WTC11 (cell line): ENCODE results near the gene METTL22. TPM values are rescaled to one million over a fixed set of nuclear protein-coding genes. Genes with fewer than 3 reads are reported as not detected.

Source experiments
- ATAC-seq: fragments of 200-7000 bp; cut with Tn5 transposase; 2 replicates; pipeline ENCODE4 v1.10.0; 2021; ENCODE audit warnings: mild to moderate bottlenecking, moderate library complexity
- CTCF ChIA-PET: fragments of 300-600 bp; sonication (Branson Sonifier 250); formaldehyde crosslinking; loops from one replicate; lab custom pipeline; 2021; ENCODE audit warnings: antibody characterized with exemption; lab: Charles Lee
- POLR2A ChIA-PET: fragments of 350-600 bp; sonication (Branson Sonifier 250); formaldehyde crosslinking; loops from one replicate; lab custom pipeline; 2021; ENCODE audit warnings: antibody characterized with exemption; lab: Charles Lee
- DNase-seq: peaks from one replicate; pipeline ENCODE4 v3.0.0; 2021; ENCODE audit warnings: low spot score
- H3K27ac Mint-ChIP-seq: 2 replicates; pipeline ENCODE4 v1.8.0; 2021; ENCODE audit warnings: mixed read lengths
- H3K27me3 Mint-ChIP-seq: 2 replicates; pipeline ENCODE4 v1.8.0; 2021; ENCODE audit warnings: low read depth, mild to moderate bottlenecking, moderate library complexity, mixed read lengths
- H3K36me3 Mint-ChIP-seq: 2 replicates; pipeline ENCODE4 v1.8.0; 2021; ENCODE audit warnings: mixed read lengths
- H3K4me1 Mint-ChIP-seq: 2 replicates; pipeline ENCODE4 v1.8.0; 2022; ENCODE audit warnings: mixed read lengths
- H3K4me3 Mint-ChIP-seq: 2 replicates; pipeline ENCODE4 v1.8.0; 2021; ENCODE audit warnings: mild to moderate bottlenecking, moderate library complexity, mixed read lengths
- H3K9me3 Mint-ChIP-seq: 2 replicates; pipeline ENCODE4 v1.8.0; 2021; ENCODE audit warnings: mixed read lengths
- AR ChIP-seq: fragments of 250-450 bp; sonication (Bioruptor Pico); IDR thresholded peaks from 2 replicates; pipeline ENCODE4 v1.9.0; 2021; ENCODE audit warnings: mild to moderate bottlenecking
- ELF4 ChIP-seq: sonication (generic); formaldehyde crosslinking; IDR thresholded peaks from 2 replicates; pipeline ENCODE4 v1.8.1; 2022; ENCODE audit warnings: low read depth, mild to moderate bottlenecking, moderate library complexity, missing genetic modification reagents
- EMX1 ChIP-seq: fragments of 250-450 bp; sonication (Bioruptor Pico); IDR thresholded peaks from 2 replicates; pipeline ENCODE4 v1.8.0; 2021; ENCODE audit warnings: mild to moderate bottlenecking
- FOXJ3 ChIP-seq: sonication (generic); formaldehyde crosslinking; IDR thresholded peaks from 2 replicates; pipeline ENCODE4 v1.9.0; 2021; ENCODE audit warnings: missing genetic modification reagents, mild to moderate bottlenecking, borderline replicate concordance
- GTF2I ChIP-seq: fragments of 250-450 bp; sonication (Bioruptor Pico); conservative IDR thresholded peaks from 2 replicates; pipeline ENCODE4 v1.4.0; 2021; ENCODE audit warnings: mild to moderate bottlenecking
- IRF1 ChIP-seq: sonication (generic); formaldehyde crosslinking; IDR thresholded peaks from 2 replicates; pipeline ENCODE4 v1.8.0; 2023; ENCODE audit warnings: missing genetic modification reagents
- IRF2 ChIP-seq: sonication (generic); formaldehyde crosslinking; IDR thresholded peaks from 2 replicates; pipeline ENCODE4 v1.8.0; 2022; ENCODE audit warnings: low read depth, missing genetic modification reagents, borderline replicate concordance
- KAT7 ChIP-seq: sonication (generic); formaldehyde crosslinking; IDR thresholded peaks from 2 replicates; pipeline ENCODE4 v1.8.1; 2023; ENCODE audit warnings: missing genetic modification reagents, mild to moderate bottlenecking, borderline replicate concordance
- PRDM15 ChIP-seq: sonication (generic); formaldehyde crosslinking; IDR thresholded peaks from 2 replicates; pipeline ENCODE4 v1.8.0; 2022; ENCODE audit warnings: missing genetic modification reagents
- SOX15 ChIP-seq: fragments of 250-450 bp; sonication (Bioruptor Pico); IDR thresholded peaks from 2 replicates; pipeline ENCODE4 v1.9.0; 2021; ENCODE audit warnings: mild to moderate bottlenecking
- TCF7 ChIP-seq: sonication (generic); formaldehyde crosslinking; IDR thresholded peaks from 2 replicates; pipeline ENCODE4 v1.8.0; 2022; ENCODE audit warnings: mild to moderate bottlenecking, low read depth, missing genetic modification reagents, moderate library complexity
- TEAD4 ChIP-seq: sonication (generic); formaldehyde crosslinking; IDR thresholded peaks from 2 replicates; pipeline ENCODE4 v1.8.0; 2022; ENCODE audit warnings: mild to moderate bottlenecking, missing genetic modification reagents
- ZNF263 ChIP-seq: sonication (generic); formaldehyde crosslinking; IDR thresholded peaks from 2 replicates; pipeline ENCODE4 v1.8.1; 2022; ENCODE audit warnings: low read depth, mild to moderate bottlenecking, moderate library complexity, missing genetic modification reagents
- ZNF416 ChIP-seq: fragments of 250-450 bp; sonication (Bioruptor Pico); IDR thresholded peaks from 2 replicates; pipeline ENCODE4 v1.9.0; 2021; ENCODE audit warnings: mild to moderate bottlenecking, inconsistent platforms
- total RNA-seq: library from RNA; stranded (reverse); gene quantifications from 3 replicates; pipeline ENCODE4 v1.2.3, GENCODE V29; 2021
- TF ChIP-seq, protein P1 (sequence below): sonication (generic); formaldehyde crosslinking; IDR thresholded peaks from 2 replicates; pipeline ENCODE4 v1.8.1; 2023; ENCODE audit warnings: mild to moderate bottlenecking, missing genetic modification reagents, moderate library complexity
- TF ChIP-seq, protein P2 (sequence below): sonication (generic); formaldehyde crosslinking; IDR thresholded peaks from 2 replicates; pipeline ENCODE4 v1.8.0; 2022; ENCODE audit warnings: mild to moderate bottlenecking, missing genetic modification reagents
- TF ChIP-seq, protein P3 (sequence below): sonication (generic); formaldehyde crosslinking; IDR thresholded peaks from 2 replicates; pipeline ENCODE4 v1.8.1; 2023; ENCODE audit warnings: mild to moderate bottlenecking, moderate library complexity, missing genetic modification reagents
- TF ChIP-seq, protein P4 (sequence below): sonication (generic); formaldehyde crosslinking; IDR thresholded peaks from 2 replicates; pipeline ENCODE4 v1.8.1; 2022; ENCODE audit warnings: mild to moderate bottlenecking, missing genetic modification reagents, moderate library complexity, borderline replicate concordance

METTL22 gene
- total RNA-seq, 1 experiment from 2014 or later, result 82.0 TPM

DNA sequence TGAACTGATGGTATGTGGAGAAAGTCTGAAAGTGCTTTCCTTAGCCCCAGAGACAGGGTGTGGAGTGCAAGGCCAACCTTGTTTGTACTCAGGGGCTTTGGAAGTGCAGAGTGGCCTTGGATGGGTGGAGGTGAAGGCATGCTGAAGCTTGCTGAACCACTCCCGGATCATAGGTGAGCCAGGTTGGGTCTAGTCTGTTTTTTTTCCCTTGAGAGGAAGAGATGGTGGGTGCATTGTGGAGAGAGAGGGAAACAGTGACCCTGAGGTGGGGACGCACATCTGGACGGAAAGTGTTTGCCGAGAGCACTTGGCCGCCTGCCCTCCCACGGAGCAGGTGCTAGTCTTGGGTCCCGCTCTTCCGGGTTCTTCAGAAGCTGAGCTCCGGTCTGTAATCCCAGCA is 65.4 kb downstream of the METTL22 start (continued):
- TF ChIP-seq GTF2I, result no peak
- TF ChIP-seq, all 79 proteins: peak for 0

DNA sequence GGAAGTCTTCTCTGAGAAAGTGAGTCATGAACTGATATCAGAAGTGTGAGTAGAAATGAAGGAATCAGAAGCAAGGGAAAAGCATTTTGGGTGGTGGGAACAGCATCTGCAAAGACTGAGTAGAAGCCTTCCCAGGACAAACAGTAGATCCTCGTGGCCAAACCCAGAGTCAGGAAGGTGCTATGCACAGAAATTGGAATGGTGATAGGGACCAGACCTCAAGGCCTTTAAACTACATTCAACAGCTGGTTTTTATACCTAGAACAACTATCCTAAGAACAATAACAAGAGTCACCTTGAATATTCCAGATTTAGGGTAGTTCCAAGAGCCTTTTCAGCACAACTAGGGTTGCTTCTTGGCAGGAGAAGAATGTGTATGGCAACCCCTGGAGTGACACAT is 68.2 kb downstream of the METTL22 start:
- Mint-ChIP-seq H3K4me1 (peaks cover 19% of the 10 kb centered on the region), H3K4me3 (no peak overlapping the region), H3K27ac (no peak overlapping the region), H3K36me3 (peaks cover 8% of the 10 kb centered on the region), H3K27me3 (no peaks in the 10 kb centered on the region; the same call in 1 of the 2 replicates), H3K9me3 (peaks cover 16% of the 10 kb centered on the region)
- ATAC-seq (no peak), DNase-seq (no peak)
- ChIA-PET CTCF (no interaction called here), POLR2A (no interaction called here)
- TF ChIP-seq ZNF416, result no peak
- no peak for TF ChIP-seq IRF2 (CRISPR knock-in tag)
- TF ChIP-seq EMX1 (CRISPR knock-in tag), result no peak
- TF ChIP-seq SOX15, result no peak
- no peak for TF ChIP-seq ZNF263 (CRISPR knock-in tag)
- no peak for TF ChIP-seq TCF7
- no peak for TF ChIP-seq TEAD4 (CRISPR knock-in tag)
- TF ChIP-seq IRF1 (CRISPR knock-in tag), result no peak
- no peak for TF ChIP-seq PRDM15 (CRISPR knock-in tag)
- TF ChIP-seq, protein P1, sequence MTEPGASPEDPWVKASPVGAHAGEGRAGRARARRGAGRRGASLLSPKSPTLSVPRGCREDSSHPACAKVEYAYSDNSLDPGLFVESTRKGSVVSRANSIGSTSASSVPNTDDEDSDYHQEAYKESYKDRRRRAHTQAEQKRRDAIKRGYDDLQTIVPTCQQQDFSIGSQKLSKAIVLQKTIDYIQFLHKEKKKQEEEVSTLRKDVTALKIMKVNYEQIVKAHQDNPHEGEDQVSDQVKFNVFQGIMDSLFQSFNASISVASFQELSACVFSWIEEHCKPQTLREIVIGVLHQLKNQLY (CRISPR knock-in tag), result no peak
- TF ChIP-seq, protein P2, sequence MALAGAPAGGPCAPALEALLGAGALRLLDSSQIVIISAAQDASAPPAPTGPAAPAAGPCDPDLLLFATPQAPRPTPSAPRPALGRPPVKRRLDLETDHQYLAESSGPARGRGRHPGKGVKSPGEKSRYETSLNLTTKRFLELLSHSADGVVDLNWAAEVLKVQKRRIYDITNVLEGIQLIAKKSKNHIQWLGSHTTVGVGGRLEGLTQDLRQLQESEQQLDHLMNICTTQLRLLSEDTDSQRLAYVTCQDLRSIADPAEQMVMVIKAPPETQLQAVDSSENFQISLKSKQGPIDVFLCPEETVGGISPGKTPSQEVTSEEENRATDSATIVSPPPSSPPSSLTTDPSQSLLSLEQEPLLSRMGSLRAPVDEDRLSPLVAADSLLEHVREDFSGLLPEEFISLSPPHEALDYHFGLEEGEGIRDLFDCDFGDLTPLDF (CRISPR knock-in tag), result no peak
- no peak for TF ChIP-seq KAT7 (CRISPR knock-in tag)
- TF ChIP-seq, protein P3, sequence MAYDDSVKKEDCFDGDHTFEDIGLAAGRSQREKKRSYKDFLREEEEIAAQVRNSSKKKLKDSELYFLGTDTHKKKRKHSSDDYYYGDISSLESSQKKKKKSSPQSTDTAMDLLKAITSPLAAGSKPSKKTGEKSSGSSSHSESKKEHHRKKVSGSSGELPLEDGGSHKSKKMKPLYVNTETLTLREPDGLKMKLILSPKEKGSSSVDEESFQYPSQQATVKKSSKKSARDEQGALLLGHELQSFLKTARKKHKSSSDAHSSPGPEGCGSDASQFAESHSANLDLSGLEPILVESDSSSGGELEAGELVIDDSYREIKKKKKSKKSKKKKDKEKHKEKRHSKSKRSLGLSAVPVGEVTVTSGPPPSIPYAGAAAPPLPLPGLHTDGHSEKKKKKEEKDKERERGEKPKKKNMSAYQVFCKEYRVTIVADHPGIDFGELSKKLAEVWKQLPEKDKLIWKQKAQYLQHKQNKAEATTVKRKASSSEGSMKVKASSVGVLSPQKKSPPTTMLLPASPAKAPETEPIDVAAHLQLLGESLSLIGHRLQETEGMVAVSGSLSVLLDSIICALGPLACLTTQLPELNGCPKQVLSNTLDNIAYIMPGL (CRISPR knock-in tag), result no peak
- TF ChIP-seq ELF4 (CRISPR knock-in tag), result no peak
- TF ChIP-seq FOXJ3, result no peak
- TF ChIP-seq, protein P4, sequence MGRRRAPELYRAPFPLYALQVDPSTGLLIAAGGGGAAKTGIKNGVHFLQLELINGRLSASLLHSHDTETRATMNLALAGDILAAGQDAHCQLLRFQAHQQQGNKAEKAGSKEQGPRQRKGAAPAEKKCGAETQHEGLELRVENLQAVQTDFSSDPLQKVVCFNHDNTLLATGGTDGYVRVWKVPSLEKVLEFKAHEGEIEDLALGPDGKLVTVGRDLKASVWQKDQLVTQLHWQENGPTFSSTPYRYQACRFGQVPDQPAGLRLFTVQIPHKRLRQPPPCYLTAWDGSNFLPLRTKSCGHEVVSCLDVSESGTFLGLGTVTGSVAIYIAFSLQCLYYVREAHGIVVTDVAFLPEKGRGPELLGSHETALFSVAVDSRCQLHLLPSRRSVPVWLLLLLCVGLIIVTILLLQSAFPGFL, result no peak
- TF ChIP-seq AR, result no peak
